GM23338 (cell line): ENCODE results near the gene HAGH.

Source experiments
- CREB1 ChIP-seq: fragments of 250-450 bp; sonication (Bioruptor Pico); IDR thresholded peaks from 2 replicates; pipeline ENCODE4 v1.5.0; 2020; ENCODE audit warnings: low read depth, mild to moderate bottlenecking, moderate library complexity
- CTCF ChIP-seq, 2 experiments: fragments of 200-600 bp in 1 of 2; sonication (generic) in 1 of 2; conservative IDR thresholded peaks; 2 replicates each; pipeline versions ENCODE4 v1.5.1 to v1.6.1; 2016 to 2017; ENCODE audit warnings: antibody characterized with exemption in 2 of 2, low read depth in 2 of 2, mild to moderate bottlenecking in 2 of 2, moderate library complexity in 1 of 2
- EZH2 ChIP-seq: fragments of 200-600 bp; sonication (generic); IDR thresholded peaks from one replicate; pipeline ENCODE4 v1.8.0; 2017; ENCODE audit warnings: antibody characterized with exemption, mild to moderate bottlenecking, low read depth; ENCODE audit not compliant: unreplicated experiment
- EZH2phosphoT487 ChIP-seq: fragments of 200-600 bp; sonication (generic); IDR thresholded peaks from one replicate; pipeline ENCODE4 v1.8.1; 2018; ENCODE audit warnings: antibody characterized with exemption; ENCODE audit not compliant: unreplicated experiment
- POLR2AphosphoS5 ChIP-seq: IDR thresholded peaks from 2 replicates; pipeline ENCODE4 v1.6.1; 2016; ENCODE audit warnings: antibody characterized with exemption, low read depth
- ZNF331 ChIP-seq: fragments of 250-450 bp; sonication (Bioruptor Pico); IDR thresholded peaks from 2 replicates; pipeline ENCODE4 v1.5.0; 2020; ENCODE audit warnings: low read depth, mild to moderate bottlenecking, moderate library complexity
- TF ChIP-seq, protein P1 (sequence below): IDR thresholded peaks from one replicate; pipeline ENCODE4 v1.6.1; 2018; ENCODE audit warnings: antibody characterized with exemption; ENCODE audit not compliant: unreplicated experiment

- TF ChIP-seq CTCF (conservative IDR thresholded peaks at IDR 0.05; ENCODE audit: low read depth in 2 of 2) (no peak), ZNF331 (CRISPR knock-in tag) (no peak), POLR2AphosphoS5 (no peak), EZH2 (no peak), EZH2phosphoT487 (no peak), CREB1 (no peak)
- TF ChIP-seq, protein P1, sequence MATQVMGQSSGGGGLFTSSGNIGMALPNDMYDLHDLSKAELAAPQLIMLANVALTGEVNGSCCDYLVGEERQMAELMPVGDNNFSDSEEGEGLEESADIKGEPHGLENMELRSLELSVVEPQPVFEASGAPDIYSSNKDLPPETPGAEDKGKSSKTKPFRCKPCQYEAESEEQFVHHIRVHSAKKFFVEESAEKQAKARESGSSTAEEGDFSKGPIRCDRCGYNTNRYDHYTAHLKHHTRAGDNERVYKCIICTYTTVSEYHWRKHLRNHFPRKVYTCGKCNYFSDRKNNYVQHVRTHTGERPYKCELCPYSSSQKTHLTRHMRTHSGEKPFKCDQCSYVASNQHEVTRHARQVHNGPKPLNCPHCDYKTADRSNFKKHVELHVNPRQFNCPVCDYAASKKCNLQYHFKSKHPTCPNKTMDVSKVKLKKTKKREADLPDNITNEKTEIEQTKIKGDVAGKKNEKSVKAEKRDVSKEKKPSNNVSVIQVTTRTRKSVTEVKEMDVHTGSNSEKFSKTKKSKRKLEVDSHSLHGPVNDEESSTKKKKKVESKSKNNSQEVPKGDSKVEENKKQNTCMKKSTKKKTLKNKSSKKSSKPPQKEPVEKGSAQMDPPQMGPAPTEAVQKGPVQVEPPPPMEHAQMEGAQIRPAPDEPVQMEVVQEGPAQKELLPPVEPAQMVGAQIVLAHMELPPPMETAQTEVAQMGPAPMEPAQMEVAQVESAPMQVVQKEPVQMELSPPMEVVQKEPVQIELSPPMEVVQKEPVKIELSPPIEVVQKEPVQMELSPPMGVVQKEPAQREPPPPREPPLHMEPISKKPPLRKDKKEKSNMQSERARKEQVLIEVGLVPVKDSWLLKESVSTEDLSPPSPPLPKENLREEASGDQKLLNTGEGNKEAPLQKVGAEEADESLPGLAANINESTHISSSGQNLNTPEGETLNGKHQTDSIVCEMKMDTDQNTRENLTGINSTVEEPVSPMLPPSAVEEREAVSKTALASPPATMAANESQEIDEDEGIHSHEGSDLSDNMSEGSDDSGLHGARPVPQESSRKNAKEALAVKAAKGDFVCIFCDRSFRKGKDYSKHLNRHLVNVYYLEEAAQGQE = no peak
Measured at GRCh38 chr16:1768767-1769401, 57.7 kb downstream of the HAGH start.
